K562 (cell line): ENCODE data around the gene KCNK1. TPM values are rescaled to one million over a fixed set of nuclear protein-coding genes. Genes with fewer than 3 reads are reported as not detected.

Experiments
- BCL6 ChIP-seq: fragments of 250-450 bp; sonication (Bioruptor Pico); IDR thresholded peaks from 2 replicates; pipeline ENCODE4 v1.4.0; 2020
- CBX8 ChIP-seq: fragments of 200-600 bp; sonication (generic); IDR thresholded peaks from 2 replicates; pipeline ENCODE4 v1.6.1; 2012; ENCODE audit warnings: borderline replicate concordance, mixed run types, low read depth, mild to moderate bottlenecking, moderate library complexity, mixed read lengths, low read length, control low read depth, inconsistent platforms; ENCODE audit not compliant: poor library complexity, severe bottlenecking; ENCODE audit errors: extremely low read depth
- DPF2 ChIP-seq: fragments of 450-650 bp; IDR thresholded peaks from 2 replicates; pipeline ENCODE4 v1.6.1; 2016
- ELF1 ChIP-seq: fragments of 200-800 bp; sonication (Bioruptor generic); IDR thresholded peaks from 2 replicates; pipeline ENCODE4 v1.6.1; 2016; ENCODE audit warnings: missing genetic modification characterization, missing compliant biosample characterization
- EP400 ChIP-seq: fragments of 450-650 bp; IDR thresholded peaks from 2 replicates; pipeline ENCODE4 v1.6.1; 2017; ENCODE audit warnings: antibody characterized with exemption, mild to moderate bottlenecking, moderate library complexity
- ETS2 ChIP-seq: IDR thresholded peaks from 2 replicates; pipeline ENCODE4 v1.6.1; 2016; ENCODE audit warnings: borderline replicate concordance, missing genetic modification characterization, mild to moderate bottlenecking, moderate library complexity, missing compliant biosample characterization; ENCODE audit not compliant: poor library complexity, severe bottlenecking
- FOXM1 ChIP-seq, 2 experiments: fragments of 450-650 bp in 1 of 2; sonication (generic) in 1 of 2; formaldehyde crosslinking in 1 of 2; IDR thresholded peaks; 2 replicates each; pipeline versions ENCODE4 v1.6.1 to v1.9.0; 2017 to 2022; ENCODE audit warnings: low read depth in 2 of 2, mild to moderate bottlenecking in 2 of 2, missing genetic modification reagents in 1 of 2, moderate library complexity in 1 of 2
- HMG20A ChIP-seq: fragments of 450-650 bp; formaldehyde crosslinking; conservative IDR thresholded peaks from 2 replicates; pipeline ENCODE4 v1.4.0; 2020; ENCODE audit warnings: mild to moderate bottlenecking, mixed read lengths
- HMG20B ChIP-seq: fragments of 250-450 bp; sonication (Bioruptor Pico); IDR thresholded peaks from 2 replicates; pipeline ENCODE4 v1.5.0; 2021; ENCODE audit warnings: mild to moderate bottlenecking
- HNRNPLL ChIP-seq: fragments of 200-400 bp; formaldehyde crosslinking; IDR thresholded peaks from 2 replicates; pipeline ENCODE4 v1.6.1; 2017; ENCODE audit warnings: low read length, low read depth, mild to moderate bottlenecking; ENCODE audit not compliant: poor library complexity, severe bottlenecking
- KAT7 ChIP-seq: sonication (generic); formaldehyde crosslinking; IDR thresholded peaks from 2 replicates; pipeline ENCODE4 v1.8.0; 2022; ENCODE audit warnings: missing genetic modification reagents, mild to moderate bottlenecking, borderline replicate concordance
- KLF13 ChIP-seq: fragments of 450-650 bp; IDR thresholded peaks from 2 replicates; pipeline ENCODE4 v1.6.1; 2016; ENCODE audit warnings: missing genetic modification characterization, low read depth, mild to moderate bottlenecking, missing compliant biosample characterization, moderate library complexity, borderline replicate concordance
- KLF6 ChIP-seq: fragments of 250-450 bp; sonication (Bioruptor Pico); IDR thresholded peaks from 2 replicates; pipeline ENCODE4 v1.4.0; 2020; ENCODE audit warnings: mild to moderate bottlenecking, moderate library complexity, borderline replicate concordance
- MCM7 ChIP-seq, 2 experiments: fragments of 450-650 bp; IDR thresholded peaks; 2 replicates each; pipeline ENCODE4 v1.6.1; 2016 to 2018
- NCOA6 ChIP-seq: fragments of 450-650 bp; IDR thresholded peaks from 2 replicates; pipeline ENCODE4 v1.6.1; 2017; ENCODE audit warnings: mild to moderate bottlenecking
- NFATC3 ChIP-seq: fragments of 450-650 bp; IDR thresholded peaks from 2 replicates; pipeline ENCODE4 v1.6.1; 2017; ENCODE audit warnings: mild to moderate bottlenecking
- PHF21A ChIP-seq: fragments of 450-650 bp; IDR thresholded peaks from 2 replicates; pipeline ENCODE4 v1.6.1; 2017; ENCODE audit warnings: low read depth, borderline replicate concordance
- PURB ChIP-seq: sonication (generic); formaldehyde crosslinking; IDR thresholded peaks from 2 replicates; pipeline ENCODE4 v1.9.0; 2021; ENCODE audit warnings: low read depth, mild to moderate bottlenecking, missing genetic modification reagents
- RFX5 ChIP-seq: IDR thresholded peaks from 2 replicates; pipeline ENCODE4 v1.6.1; 2011; ENCODE audit warnings: low read depth, mild to moderate bottlenecking, improper control_type of control experiment, low read length
- SLC30A9 ChIP-seq: fragments of 250-450 bp; sonication (Bioruptor Pico); IDR thresholded peaks from 2 replicates; pipeline ENCODE4 v1.8.0; 2022; ENCODE audit warnings: mild to moderate bottlenecking, moderate library complexity
- SMARCA4 ChIP-seq: fragments of 450-650 bp; IDR thresholded peaks from 2 replicates; pipeline ENCODE4 v1.6.1; 2016
- SMARCC2 ChIP-seq: fragments of 450-650 bp; IDR thresholded peaks from 2 replicates; pipeline ENCODE4 v1.6.1; 2017; ENCODE audit warnings: antibody characterized with exemption, moderate library complexity, mild to moderate bottlenecking, low read depth
- SMARCE1 ChIP-seq: fragments of 450-650 bp; IDR thresholded peaks from 2 replicates; pipeline ENCODE4 v1.7.1; 2016; ENCODE audit warnings: mild to moderate bottlenecking
- SOX6 ChIP-seq: fragments of 450-650 bp; IDR thresholded peaks from 2 replicates; pipeline ENCODE4 v1.6.1; 2014; ENCODE audit warnings: mild to moderate bottlenecking
- TRIM24 ChIP-seq, 2 experiments: fragments of 450-650 bp; IDR thresholded peaks; 2 replicates each; pipeline ENCODE4 v1.6.1; 2016
- XRCC4 ChIP-seq: IDR thresholded peaks from one replicate; pipeline ENCODE4 v1.6.1; 2011; ENCODE audit not compliant: insufficient read depth, insufficient read length; ENCODE audit errors: extremely low read depth
- ZNF175 ChIP-seq: fragments of 200-800 bp; sonication (Bioruptor generic); IDR thresholded peaks from 2 replicates; pipeline ENCODE4 v1.6.1; 2016; ENCODE audit warnings: low read depth, mild to moderate bottlenecking, missing genetic modification characterization, missing compliant biosample characterization
- ZNF24 ChIP-seq: fragments of 450-650 bp; IDR thresholded peaks from 2 replicates; pipeline ENCODE4 v1.6.1; 2016
- ZNF311 ChIP-seq: fragments of 250-450 bp; sonication (Bioruptor Pico); IDR thresholded peaks from 2 replicates; pipeline ENCODE4 v1.4.0; 2020; ENCODE audit warnings: mild to moderate bottlenecking, moderate library complexity
- polyA plus RNA-seq, 8 experiments: library from polyadenylated mRNA; depleted of rRNA in 4 of 8; stranded (reverse) in 5 of 8; unstranded in 3 of 8; fragments of >200 nt; fragmentation: Nextera tagmentation in 2 of 8; fragmentation: Illumina TruSeq in 1 of 8; extraction: Ambion mirVana in 2 of 8; extraction: Trizol in 1 of 8; gene quantifications; 2 replicates each; pipeline versions ENCODE4 v1.2.1 to v1.2.3, GENCODE V29; 2011 to 2014; ENCODE audit warnings: inconsistent platforms in 1 of 8, missing spikeins in 1 of 8
- total RNA-seq, 7 experiments: library from RNA; depleted of rRNA in 6 of 7; stranded (reverse); fragments of >200 nt in 6 of 7; fragmentation: Illumina TruSeq in 2 of 7; extraction: Trizol in 2 of 7; gene quantifications; 2 replicates each; pipeline versions ENCODE4 v1.2.1 to v1.2.3, GENCODE V29; 2011 to 2021; ENCODE audit warnings: low replicate concordance in 1 of 7
- TF ChIP-seq, protein P1 (sequence below): fragments of 450-650 bp; IDR thresholded peaks from 2 replicates; pipeline ENCODE4 v1.6.1; 2017; ENCODE audit warnings: mild to moderate bottlenecking, moderate library complexity
- TF ChIP-seq, protein P2 (sequence below), 2 experiments: fragments of 450-650 bp; IDR thresholded peaks; 2 replicates each; pipeline ENCODE4 v1.6.1; 2016

KCNK1 gene
- total and polyA plus RNA-seq, 9 of the 15 experiments (the other 6 are each of a cell fraction or from before 2014, with no cell fraction given) = 3.1 to 22.7 (median 6.0) TPM

DNA sequence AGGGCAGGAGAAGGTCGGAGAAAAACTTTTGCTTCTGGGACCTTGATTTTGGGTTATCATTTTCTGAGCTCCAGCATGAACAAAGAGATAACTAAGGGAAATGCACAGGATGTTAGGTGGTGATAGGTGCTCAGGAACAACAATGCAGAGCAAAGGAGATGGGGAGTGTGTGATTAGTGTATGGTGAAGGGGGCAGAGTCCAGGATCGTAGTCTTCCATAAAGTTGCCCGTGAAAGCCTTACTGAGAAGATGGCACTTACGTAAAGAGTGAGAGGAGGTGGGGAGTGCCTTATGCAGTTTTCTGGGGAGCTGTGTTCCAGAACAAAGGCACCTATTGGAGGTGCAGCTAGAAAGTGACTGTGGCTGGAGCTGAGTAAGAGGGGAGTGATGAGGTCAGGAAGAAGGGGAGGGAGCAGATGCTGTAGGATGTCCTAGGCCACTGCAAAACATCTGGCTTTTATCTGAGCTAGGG is 11.6 kb downstream of the KCNK1 start (continued):
- TF ChIP-seq, protein P1, sequence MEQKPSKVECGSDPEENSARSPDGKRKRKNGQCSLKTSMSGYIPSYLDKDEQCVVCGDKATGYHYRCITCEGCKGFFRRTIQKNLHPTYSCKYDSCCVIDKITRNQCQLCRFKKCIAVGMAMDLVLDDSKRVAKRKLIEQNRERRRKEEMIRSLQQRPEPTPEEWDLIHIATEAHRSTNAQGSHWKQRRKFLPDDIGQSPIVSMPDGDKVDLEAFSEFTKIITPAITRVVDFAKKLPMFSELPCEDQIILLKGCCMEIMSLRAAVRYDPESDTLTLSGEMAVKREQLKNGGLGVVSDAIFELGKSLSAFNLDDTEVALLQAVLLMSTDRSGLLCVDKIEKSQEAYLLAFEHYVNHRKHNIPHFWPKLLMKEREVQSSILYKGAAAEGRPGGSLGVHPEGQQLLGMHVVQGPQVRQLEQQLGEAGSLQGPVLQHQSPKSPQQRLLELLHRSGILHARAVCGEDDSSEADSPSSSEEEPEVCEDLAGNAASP = no peak
- no peak for TF ChIP-seq NFATC3
- TF ChIP-seq ETS2 (tag) = no peak
- no peak for TF ChIP-seq ZNF311
- TF ChIP-seq SMARCE1 = 0 out of 2 replicates have a peak, but pooled peaks have one; percentile 24
- TF ChIP-seq SMARCC2 = no peak
- TF ChIP-seq SMARCA4 = peak; percentile 68
- no peak for TF ChIP-seq KLF6
- TF ChIP-seq KLF13 (tag) = no peak
- no peak for TF ChIP-seq HMG20B
- no peak for TF ChIP-seq ZNF24
- TF ChIP-seq KAT7 (CRISPR knock-in tag) = no peak
- no peak for TF ChIP-seq XRCC4
- no peak for TF ChIP-seq MCM7 (IDR thresholded peaks at IDR 0.05)
- TF ChIP-seq FOXM1 (IDR thresholded peaks at IDR 0.05; ENCODE audit: low read depth) = 0 out of 2 replicates have a peak, but pooled peaks have one; percentile 17
- TF ChIP-seq FOXM1 (CRISPR knock-in tag; IDR thresholded peaks at IDR 0.05; ENCODE audit: low read depth) = no peak
- no peak for TF ChIP-seq HMG20A (CRISPR knock-in tag)
- TF ChIP-seq TRIM24 (IDR thresholded peaks at IDR 0.05) = peak in 1 of 2 experiments; percentile 21; a peak in 2 of 4 replicates
- TF ChIP-seq PURB (CRISPR knock-in tag) = no peak
- no peak for TF ChIP-seq RFX5
- TF ChIP-seq PHF21A = no peak
- TF ChIP-seq NCOA6 = no peak
- no peak for TF ChIP-seq ELF1 (tag)
- TF ChIP-seq, protein P2, sequence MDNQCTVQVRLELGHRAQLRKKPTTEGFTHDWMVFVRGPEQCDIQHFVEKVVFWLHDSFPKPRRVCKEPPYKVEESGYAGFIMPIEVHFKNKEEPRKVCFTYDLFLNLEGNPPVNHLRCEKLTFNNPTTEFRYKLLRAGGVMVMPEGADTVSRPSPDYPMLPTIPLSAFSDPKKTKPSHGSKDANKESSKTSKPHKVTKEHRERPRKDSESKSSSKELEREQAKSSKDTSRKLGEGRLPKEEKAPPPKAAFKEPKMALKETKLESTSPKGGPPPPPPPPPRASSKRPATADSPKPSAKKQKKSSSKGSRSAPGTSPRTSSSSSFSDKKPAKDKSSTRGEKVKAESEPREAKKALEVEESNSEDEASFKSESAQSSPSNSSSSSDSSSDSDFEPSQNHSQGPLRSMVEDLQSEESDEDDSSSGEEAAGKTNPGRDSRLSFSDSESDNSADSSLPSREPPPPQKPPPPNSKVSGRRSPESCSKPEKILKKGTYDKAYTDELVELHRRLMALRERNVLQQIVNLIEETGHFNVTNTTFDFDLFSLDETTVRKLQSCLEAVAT (IDR thresholded peaks at IDR 0.05) = 0 out of 4 replicates have a peak, but pooled peaks of 1 of the 2 experiments have one; percentile 38
- TF ChIP-seq ZNF175 = no peak
- peak; percentile 19; the same call in 1 of the 2 replicates for TF ChIP-seq EP400
- TF ChIP-seq SOX6 = peak; percentile 82
- no peak for TF ChIP-seq CBX8
- TF ChIP-seq HNRNPLL = no peak
- no peak for TF ChIP-seq SLC30A9 (CRISPR knock-in tag)
- TF ChIP-seq BCL6 (CRISPR knock-in tag) = no peak
- TF ChIP-seq DPF2 = peak; percentile 83
